PC-3 (cell line): ENCODE data around the gene IL1RAP. TPM values are rescaled to one million over a fixed set of nuclear protein-coding genes. Genes with fewer than 3 reads are reported as not detected.

ENCODE experiments used
- ATAC-seq: fragments of 200-7000 bp; cut with Tn5 transposase; 2 replicates; pipeline ENCODE4 v1.9.1; 2020; ENCODE audit warnings: mild to moderate bottlenecking, moderate library complexity
- BruUV-seq: library from RNA; stranded (reverse); fragments of 400-500 nt; replicated peaks from 2 replicates; lab custom pipeline; 2021; lab: Mats Ljungman, UMichigan
- CTCF ChIA-PET: fragments of 300-600 bp; sonication (Branson Sonifier 250); formaldehyde crosslinking; loops from one replicate; lab custom pipeline; 2022; ENCODE audit warnings: antibody characterized with exemption; lab: Charles Lee
- POLR2A ChIA-PET: fragments of 300-600 bp; sonication (Branson Sonifier 250); formaldehyde crosslinking; loops from one replicate; lab custom pipeline; 2022; ENCODE audit warnings: antibody characterized with exemption; ENCODE audit not compliant: unreplicated experiment; lab: Charles Lee
- DNase-seq: peaks from one replicate; pipeline ENCODE4 v3.0.0-alpha.2; 2015
- H2AFZ ChIP-seq: fragments of 300-600 bp; sonication (generic); 2 replicates; pipeline ENCODE4 v1.6.0; 2016; ENCODE audit warnings: antibody characterized with exemption, low read length
- H3F3A ChIP-seq: fragments of 300-600 bp; sonication (generic); one replicate; pipeline ENCODE4 v1.6.0; 2017; ENCODE audit warnings: antibody characterized with exemption, low read length, control low read depth, mild to moderate bottlenecking; ENCODE audit not compliant: unreplicated experiment
- H3K27ac ChIP-seq: fragments of 300-600 bp; sonication (generic); 2 replicates; pipeline ENCODE4 v1.5.1; 2016; ENCODE audit warnings: mild to moderate bottlenecking, low read length
- H3K27me3 ChIP-seq: fragments of 300-600 bp; sonication (generic); 2 replicates; pipeline ENCODE4 v1.6.1; 2016; ENCODE audit warnings: low read length, mixed read lengths
- H3K36me3 ChIP-seq: fragments of 300-600 bp; sonication (generic); 2 replicates; pipeline ENCODE4 v1.6.1; 2016; ENCODE audit warnings: low read depth, mixed run types, low read length, mixed read lengths
- H3K4me1 ChIP-seq: fragments of 300-600 bp; sonication (generic); 2 replicates; pipeline ENCODE4 v1.5.1; 2016; ENCODE audit warnings: low read length; ENCODE audit not compliant: insufficient read depth
- H3K4me2 ChIP-seq: fragments of 300-600 bp; sonication (generic); 2 replicates; pipeline ENCODE4 v1.6.0; 2016; ENCODE audit warnings: low read length
- H3K4me3 ChIP-seq: fragments of 300-600 bp; sonication (generic); 2 replicates; pipeline ENCODE4 v1.5.1; 2016; ENCODE audit warnings: mild to moderate bottlenecking, low read length, mixed read lengths
- H3K79me2 ChIP-seq: fragments of 300-600 bp; sonication (generic); 2 replicates; pipeline ENCODE4 v1.6.1; 2017; ENCODE audit warnings: low read length, mixed read lengths
- H3K9ac ChIP-seq: fragments of 300-600 bp; sonication (generic); 2 replicates; pipeline ENCODE4 v1.6.0; 2016; ENCODE audit warnings: mild to moderate bottlenecking, low read length
- H3K9me2 ChIP-seq: fragments of 300-600 bp; sonication (generic); replicated peaks from 2 replicates; pipeline ENCODE4 v1.6.1; 2016; ENCODE audit warnings: mixed run types, low read length, mixed read lengths
- H3K9me3 ChIP-seq: fragments of 300-600 bp; sonication (generic); 2 replicates; pipeline ENCODE4 v1.6.1; 2016; ENCODE audit warnings: low read length, mixed read lengths
- H4K20me1 ChIP-seq: fragments of 300-600 bp; sonication (generic); 2 replicates; pipeline ENCODE4 v1.6.1; 2016; ENCODE audit warnings: low read length, mixed read lengths
- EZH2 ChIP-seq: fragments of 300-600 bp; sonication (generic); IDR thresholded peaks from one replicate; pipeline ENCODE4 v1.6.1; 2017; ENCODE audit warnings: antibody characterized with exemption, mild to moderate bottlenecking, low read length; ENCODE audit not compliant: unreplicated experiment
- EZH2phosphoT487 ChIP-seq: fragments of 300-600 bp; sonication (generic); IDR thresholded peaks from 2 replicates; pipeline ENCODE4 v1.6.1; 2018; ENCODE audit warnings: mild to moderate bottlenecking, antibody characterized with exemption, low read length, borderline replicate concordance
- intact Hi-C: fragments of 100-400 bp; cut with micrococcal nuclease; formaldehyde crosslinking; loops from 2 replicates; pipeline ENCODE4 v1.9.0; 2023
- total RNA-seq: library from RNA; depleted of rRNA; stranded (reverse); fragments of >200 nt; gene quantifications from 2 replicates; pipeline ENCODE4 v1.2.3, GENCODE V29; 2014
- TF ChIP-seq, protein P1 (sequence below): fragments of 300-600 bp; sonication (generic); conservative IDR thresholded peaks from 2 replicates; pipeline ENCODE4 v1.5.1; 2017; ENCODE audit warnings: antibody characterized with exemption, low read depth, mild to moderate bottlenecking, low read length

The IL1RAP gene
- total RNA-seq, 1 experiment from 2014 or later: 5.0 TPM

- no peak overlapping the region for H3K27ac ChIP-seq
- H4K20me1 ChIP-seq: no peaks in the 10 kb centered on the region
- no peak overlapping the region for H2AFZ ChIP-seq
- intact Hi-C loops: no loop called here
- CTCF ChIA-PET: no interaction called here
- H3K4me3 ChIP-seq: no peak overlapping the region
- H3K9ac ChIP-seq: no peak overlapping the region
- H3K4me2 ChIP-seq: no peak overlapping the region
- H3F3A ChIP-seq: no peaks in the 10 kb centered on the region
- H3K4me1 ChIP-seq: peaks cover 4% of the 10 kb centered on the region; the same call in 1 of the 2 replicates
- H3K9me2 ChIP-seq: no peaks in the 10 kb centered on the region
- POLR2A ChIA-PET: no interaction called here
- TF ChIP-seq EZH2phosphoT487: no peak
- TF ChIP-seq, protein P1, sequence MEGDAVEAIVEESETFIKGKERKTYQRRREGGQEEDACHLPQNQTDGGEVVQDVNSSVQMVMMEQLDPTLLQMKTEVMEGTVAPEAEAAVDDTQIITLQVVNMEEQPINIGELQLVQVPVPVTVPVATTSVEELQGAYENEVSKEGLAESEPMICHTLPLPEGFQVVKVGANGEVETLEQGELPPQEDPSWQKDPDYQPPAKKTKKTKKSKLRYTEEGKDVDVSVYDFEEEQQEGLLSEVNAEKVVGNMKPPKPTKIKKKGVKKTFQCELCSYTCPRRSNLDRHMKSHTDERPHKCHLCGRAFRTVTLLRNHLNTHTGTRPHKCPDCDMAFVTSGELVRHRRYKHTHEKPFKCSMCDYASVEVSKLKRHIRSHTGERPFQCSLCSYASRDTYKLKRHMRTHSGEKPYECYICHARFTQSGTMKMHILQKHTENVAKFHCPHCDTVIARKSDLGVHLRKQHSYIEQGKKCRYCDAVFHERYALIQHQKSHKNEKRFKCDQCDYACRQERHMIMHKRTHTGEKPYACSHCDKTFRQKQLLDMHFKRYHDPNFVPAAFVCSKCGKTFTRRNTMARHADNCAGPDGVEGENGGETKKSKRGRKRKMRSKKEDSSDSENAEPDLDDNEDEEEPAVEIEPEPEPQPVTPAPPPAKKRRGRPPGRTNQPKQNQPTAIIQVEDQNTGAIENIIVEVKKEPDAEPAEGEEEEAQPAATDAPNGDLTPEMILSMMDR: no peak
- TF ChIP-seq EZH2: no peak
- ATAC-seq (no peak), DNase-seq (no peak)
- no peaks in the 10 kb centered on the region for H3K79me2 ChIP-seq
- no peaks in the 10 kb centered on the region for H3K9me3 ChIP-seq
- no peaks in the 10 kb centered on the region for H3K27me3 ChIP-seq
- no TSS peak for BruUV-seq
- no peaks in the 10 kb centered on the region for H3K36me3 ChIP-seq
Measured at GRCh38 chr3:190498293-190498692, 15.6 kb upstream of the IL1RAP start.

- ATAC-seq (no peak), DNase-seq (no peak)
- H3K79me2 ChIP-seq: no peaks in the 10 kb centered on the region
- no peaks in the 10 kb centered on the region for H3F3A ChIP-seq
- ChIA-PET CTCF (no interaction called here), POLR2A (no interaction called here)
- H3K9me3 ChIP-seq: no peaks in the 10 kb centered on the region
- no peak overlapping the region for H3K4me3 ChIP-seq
- no peaks in the 10 kb centered on the region for H3K27me3 ChIP-seq
- intact Hi-C loops: no loop called here
- H3K4me1 ChIP-seq: peaks cover 4% of the 10 kb centered on the region; the same call in 1 of the 2 replicates
- H3K27ac ChIP-seq: no peak overlapping the region
- no peak overlapping the region for H2AFZ ChIP-seq
- no peak overlapping the region for H3K4me2 ChIP-seq
- BruUV-seq: no TSS peak
- no peak overlapping the region for H3K9ac ChIP-seq
- no peaks in the 10 kb centered on the region for H3K36me3 ChIP-seq
- no peaks in the 10 kb centered on the region for H4K20me1 ChIP-seq
- no peaks in the 10 kb centered on the region for H3K9me2 ChIP-seq
- TF ChIP-seq EZH2phosphoT487 (no peak), EZH2 (no peak)
- TF ChIP-seq, protein P1: no peak
Measured at GRCh38 chr3:190499122-190499521, 14.8 kb upstream of the IL1RAP start.

GRCh38 chr3:190502946-190503345 lies 10.9 kb upstream of the IL1RAP start:
- no peaks in the 10 kb centered on the region for H3K9me3 ChIP-seq
- ChIA-PET POLR2A (no interaction called here), CTCF (no interaction called here)
- no peaks in the 10 kb centered on the region for H3K4me1 ChIP-seq
- H3K36me3 ChIP-seq: no peaks in the 10 kb centered on the region
- H3K27ac ChIP-seq: no peak overlapping the region
- DNase-seq (no peak), ATAC-seq (no peak)
- TF ChIP-seq EZH2phosphoT487 (no peak), EZH2 (no peak)
- TF ChIP-seq, protein P1: no peak
- H3K4me2 ChIP-seq: no peak overlapping the region
- H3K27me3 ChIP-seq: no peaks in the 10 kb centered on the region
- H3K4me3 ChIP-seq: no peak overlapping the region
- intact Hi-C loops: no loop called here
- H3K9ac ChIP-seq: no peak overlapping the region
- no peaks in the 10 kb centered on the region for H3F3A ChIP-seq
- no peaks in the 10 kb centered on the region for H3K79me2 ChIP-seq
- no peaks in the 10 kb centered on the region for H4K20me1 ChIP-seq
- H2AFZ ChIP-seq: no peak overlapping the region
- H3K9me2 ChIP-seq: no peaks in the 10 kb centered on the region
- BruUV-seq: no TSS peak
